Measurements from ENCODE around the gene SNED1.
A peak's percentile ranks its signal among the peaks of the same experiment; 100 is the strongest.

SNED1 gene

DNA sequence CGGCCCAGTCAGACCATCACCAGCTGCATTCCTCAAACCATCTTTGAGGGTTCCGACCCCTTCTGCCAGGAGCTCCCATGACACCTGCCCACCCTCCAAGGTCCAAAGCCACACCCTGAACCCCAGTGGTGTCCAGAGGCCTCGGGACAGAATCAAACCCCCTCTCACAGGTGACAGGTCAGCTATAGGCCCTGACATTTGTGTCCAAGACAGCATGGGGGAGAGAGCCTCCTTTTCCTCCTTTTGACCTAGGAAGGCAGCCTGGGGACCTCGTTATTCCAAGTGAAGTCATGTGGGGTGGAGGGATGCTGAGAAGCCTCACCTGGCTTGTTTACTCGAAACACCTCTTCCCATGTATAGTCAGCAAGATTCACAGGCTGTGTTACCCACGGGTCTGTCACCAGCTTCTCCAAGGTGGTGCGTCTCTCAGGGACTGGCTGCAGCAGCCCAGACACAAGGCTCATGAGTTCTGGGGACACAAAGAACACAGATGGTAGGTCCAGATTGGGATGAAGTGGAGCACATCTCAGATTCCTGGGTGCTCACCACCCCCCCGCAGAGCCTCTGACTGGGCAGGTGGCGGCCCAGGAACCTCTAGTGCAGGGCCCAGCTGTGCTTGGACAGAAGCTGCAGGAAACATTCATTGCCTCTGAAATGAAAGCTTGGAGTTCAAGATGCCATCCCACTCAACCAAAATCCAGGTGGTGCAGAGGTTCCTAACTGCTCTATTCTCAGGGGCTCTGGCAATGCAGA, 108.8 kb downstream of the SNED1 start:
- Mint-ChIP-seq H3K27me3 (no peaks in the 10 kb centered on the region), H3K27ac (peak overlapping the region in 1 of 2 donors; percentile 80), H3K9me3 (no peaks in the 10 kb centered on the region), H3K4me1 (peaks cover 79% of the 10 kb centered on the region), H3K4me3 (no peak overlapping the region)
- no peak for DNase-seq
- no peak for ATAC-seq

DNA sequence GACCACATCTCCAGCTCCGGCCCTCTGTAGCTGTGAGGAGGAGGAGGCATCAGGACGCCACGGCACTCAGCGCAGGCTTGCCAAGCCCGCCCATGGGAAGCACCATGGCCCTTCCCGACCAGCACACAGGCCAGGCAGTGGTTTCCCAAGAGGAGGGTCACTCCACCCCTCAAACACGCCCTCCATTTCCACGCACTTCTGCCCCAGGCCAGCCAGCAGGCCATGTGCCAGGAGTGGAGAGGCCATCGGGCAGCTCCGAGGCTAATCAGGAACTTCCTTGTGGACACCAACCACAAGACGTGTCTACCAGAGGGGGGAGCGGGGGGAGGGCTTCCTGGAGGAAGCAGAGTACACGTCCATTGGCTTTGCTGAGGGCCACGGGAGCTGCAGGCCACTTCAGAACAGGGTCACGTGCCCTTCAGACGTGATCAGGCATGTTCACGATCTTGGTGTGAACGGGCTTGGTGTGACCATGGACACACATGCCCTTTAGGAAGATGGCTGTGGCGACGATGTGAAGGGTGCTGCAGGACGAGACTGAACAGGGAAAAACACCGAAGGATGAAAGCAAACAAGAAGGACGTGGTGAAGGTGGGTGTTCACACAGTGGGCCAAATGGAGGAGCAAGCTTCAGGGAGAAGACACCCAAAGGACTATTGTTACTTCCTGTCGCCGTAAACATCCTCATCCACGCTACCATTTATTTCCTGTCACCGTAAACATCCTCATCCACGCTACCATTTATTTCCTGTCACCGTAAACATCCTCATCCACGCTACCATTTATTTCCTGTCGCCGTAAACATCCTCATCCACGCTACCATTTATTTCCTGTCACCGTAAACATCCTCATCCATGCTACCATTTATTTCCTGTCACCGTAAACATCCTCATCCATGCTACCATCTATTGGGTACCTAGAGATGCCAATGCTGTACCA, 110.1 kb downstream of the SNED1 start:
- Mint-ChIP-seq H3K4me3 (peak overlapping the region; percentile 88 to 93), H3K4me1 (peaks cover 83% of the 10 kb centered on the region), H3K27ac (peak overlapping the region; percentile 95 to 96), H3K9me3 (no peaks in the 10 kb centered on the region), H3K27me3 (no peaks in the 10 kb centered on the region)
- ATAC-seq (no peak), DNase-seq (peak in 1 of 2 donors; percentile 37)

DNA sequence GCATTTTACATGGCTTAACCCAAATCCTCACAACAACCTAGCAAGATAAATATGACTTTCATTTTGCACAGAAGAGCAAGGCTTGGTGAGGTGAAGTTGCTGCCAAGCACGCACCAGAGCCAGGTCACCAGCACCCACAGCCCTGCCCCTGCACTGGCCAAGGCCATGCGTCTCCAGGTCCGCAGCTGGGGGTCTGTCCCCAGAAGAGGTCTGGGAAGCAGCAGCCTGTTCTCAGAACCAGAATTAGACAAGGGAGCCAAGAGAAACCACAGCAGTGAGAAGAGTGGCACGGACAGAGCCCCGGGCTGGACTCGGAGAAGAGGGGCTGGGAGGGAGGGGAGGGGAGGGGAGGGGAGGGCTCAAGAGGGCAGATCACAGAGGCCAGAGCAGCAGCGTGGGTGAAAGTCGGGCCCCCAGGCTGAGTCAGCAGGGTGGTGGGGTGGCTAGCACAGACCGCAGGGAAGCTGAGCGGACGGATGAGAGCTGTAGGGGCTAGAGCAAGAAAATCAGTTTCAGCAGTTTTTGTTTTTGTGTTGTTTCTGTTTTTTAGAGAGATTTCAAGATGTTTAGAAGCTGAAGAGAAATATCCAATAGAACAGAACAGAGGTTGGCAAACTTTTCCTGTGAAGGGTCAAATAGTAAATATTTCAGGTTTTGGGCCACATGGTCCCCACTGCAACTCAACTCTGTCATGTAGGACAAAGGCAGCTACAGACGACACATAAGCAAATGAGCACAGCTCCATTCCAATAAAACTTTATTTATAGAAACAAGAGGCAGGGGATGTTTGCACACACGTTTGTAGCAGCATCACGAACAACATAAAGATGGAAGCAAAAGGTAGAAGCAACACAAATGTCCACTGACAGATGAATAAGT, 111.0 kb downstream of the SNED1 start:
- peak overlapping the region; percentile 88 to 93 for H3K4me3 Mint-ChIP-seq
- peaks cover 76% of the 10 kb centered on the region for H3K4me1 Mint-ChIP-seq
- no peaks in the 10 kb centered on the region for H3K9me3 Mint-ChIP-seq
- peak overlapping the region; percentile 95 to 96 for H3K27ac Mint-ChIP-seq
- peak; percentile 17 to 60 for DNase-seq
- ATAC-seq, result peak; percentile 44
- H3K27me3 Mint-ChIP-seq, result no peaks in the 10 kb centered on the region

DNA sequence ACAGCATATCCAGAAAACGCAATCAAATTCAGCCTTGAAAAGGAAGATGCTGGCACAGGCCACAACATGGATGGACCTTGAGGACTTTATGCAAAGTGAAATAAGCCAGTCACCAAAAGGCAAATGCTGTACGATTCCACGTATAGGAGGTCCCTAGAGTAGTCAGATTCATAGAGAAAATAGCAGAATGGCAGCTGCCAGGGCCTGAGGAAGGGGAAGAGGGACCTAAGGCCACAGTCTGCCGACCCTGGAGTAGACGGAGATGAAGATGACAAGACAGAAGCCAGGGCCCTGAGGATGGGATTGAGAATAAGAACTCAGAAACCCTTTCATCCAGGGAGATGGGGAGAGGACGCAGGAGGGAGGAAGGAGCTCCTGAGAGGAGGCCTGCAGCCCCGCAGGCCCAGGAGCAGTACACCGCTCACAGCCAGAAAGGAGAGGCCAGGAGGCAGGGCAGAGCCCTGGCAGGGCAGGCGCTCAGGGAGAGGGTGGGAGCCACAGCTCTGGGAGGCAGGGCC, 111.7 kb downstream of the SNED1 start:
- peak in 1 of 2 donors; percentile 12 for DNase-seq
- no peaks in the 10 kb centered on the region for H3K9me3 Mint-ChIP-seq
- ATAC-seq, result peak; percentile 3
- H3K27me3 Mint-ChIP-seq, result no peaks in the 10 kb centered on the region
- H3K4me3 Mint-ChIP-seq, result peak overlapping the region; percentile 88 to 93
- peaks cover 72% of the 10 kb centered on the region for H3K4me1 Mint-ChIP-seq
- H3K27ac Mint-ChIP-seq, result peak overlapping the region; percentile 60 to 95

DNA sequence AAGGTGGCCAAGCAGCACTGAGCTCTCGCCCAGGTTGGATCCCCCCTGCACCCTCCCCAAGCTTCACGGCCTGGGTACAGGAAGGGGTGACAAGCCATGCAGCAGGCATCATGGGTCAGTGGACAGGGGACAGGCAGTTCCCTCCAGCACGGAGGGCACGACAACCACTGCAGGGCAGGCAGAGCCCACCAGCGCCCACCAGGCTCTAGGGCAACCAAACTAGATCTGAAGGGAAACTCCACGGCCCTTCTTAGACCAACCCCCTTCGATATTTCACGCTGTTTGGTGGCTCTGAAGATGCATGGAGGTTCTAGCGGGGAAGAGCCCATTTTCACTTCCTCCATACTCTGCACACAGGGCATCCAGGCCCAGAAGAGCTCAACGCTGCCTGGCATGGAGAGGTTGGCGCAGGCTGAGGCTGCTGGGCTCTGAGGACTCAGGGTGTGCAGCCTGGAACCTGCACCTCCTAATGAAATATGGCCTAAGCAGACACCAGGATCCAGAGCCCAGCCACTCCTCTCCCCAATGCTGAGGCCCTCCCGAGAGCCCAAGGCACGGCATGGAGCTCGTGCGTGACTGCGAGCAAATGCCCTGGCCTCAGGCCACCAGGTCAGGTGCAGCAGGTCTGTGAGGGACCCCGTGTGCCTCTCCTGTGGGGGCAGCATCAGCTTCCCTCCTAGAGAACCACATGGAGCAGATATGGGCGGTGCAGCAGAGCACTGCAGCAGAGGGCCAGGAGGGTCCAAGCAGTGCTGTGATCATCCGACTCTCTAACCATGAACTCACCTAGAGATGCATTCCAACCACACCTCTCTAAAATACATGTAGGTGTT, 112.4 kb downstream of the SNED1 start:
- Mint-ChIP-seq H3K4me1 (peaks cover 66% of the 10 kb centered on the region), H3K9me3 (no peaks in the 10 kb centered on the region), H3K27me3 (no peaks in the 10 kb centered on the region), H3K4me3 (peak overlapping the region; percentile 88 to 93), H3K27ac (peak overlapping the region; percentile 60 to 95)
- ATAC-seq (peak; percentile 50), DNase-seq (peak in 1 of 2 donors; percentile 36)

DNA sequence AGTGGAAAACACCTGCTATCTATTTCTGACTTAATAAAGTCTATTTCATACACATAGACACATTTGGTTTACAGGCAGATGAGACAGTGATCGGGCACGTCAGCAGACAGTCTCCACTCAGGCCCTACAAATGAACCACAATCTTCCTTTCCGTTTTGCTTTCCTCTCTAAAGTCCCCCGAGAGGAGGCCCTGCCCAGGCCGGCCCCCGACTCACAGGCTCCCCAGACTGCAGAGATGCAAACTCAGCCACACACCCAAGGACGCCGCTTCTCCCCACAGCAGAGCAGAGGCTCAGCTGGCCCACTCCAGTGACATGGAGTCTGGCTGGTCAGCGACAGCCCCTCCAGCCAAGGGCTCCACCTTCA, 113.0 kb downstream of the SNED1 start:
- H3K27me3 Mint-ChIP-seq, result no peaks in the 10 kb centered on the region
- H3K27ac Mint-ChIP-seq, result peak overlapping the region; percentile 95 to 97
- H3K4me1 Mint-ChIP-seq, result peaks cover 65% of the 10 kb centered on the region
- no peaks in the 10 kb centered on the region for H3K9me3 Mint-ChIP-seq
- peak overlapping the region; percentile 88 to 93 for H3K4me3 Mint-ChIP-seq
- ATAC-seq (peak; percentile 54), DNase-seq (peak in 1 of 2 donors; percentile 52)

DNA sequence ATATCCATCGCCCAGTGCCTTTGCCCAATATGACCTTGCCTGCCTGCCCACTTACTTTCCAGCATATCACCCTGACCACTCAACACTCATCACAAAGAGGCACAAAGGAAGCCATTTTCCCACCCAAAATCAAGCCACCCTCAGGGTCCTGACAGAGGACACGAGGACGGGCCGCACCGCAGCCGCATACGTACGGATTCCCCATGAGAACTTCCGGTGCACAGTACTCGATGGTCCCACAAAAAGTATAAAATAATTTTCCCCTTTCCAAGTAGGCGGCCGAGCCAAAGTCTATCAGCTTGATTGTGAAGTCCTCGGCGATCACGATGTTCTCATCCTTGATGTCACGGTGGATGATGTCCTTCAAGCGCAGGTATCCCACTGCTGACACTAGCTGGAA, 113.6 kb downstream of the SNED1 start:
- H3K4me3 Mint-ChIP-seq, result peak overlapping the region; percentile 88 to 93
- no peak for DNase-seq
- no peaks in the 10 kb centered on the region for H3K9me3 Mint-ChIP-seq
- peak overlapping the region; percentile 95 to 97 for H3K27ac Mint-ChIP-seq
- H3K27me3 Mint-ChIP-seq, result no peaks in the 10 kb centered on the region
- ATAC-seq, result no peak
- H3K4me1 Mint-ChIP-seq, result peaks cover 66% of the 10 kb centered on the region

DNA sequence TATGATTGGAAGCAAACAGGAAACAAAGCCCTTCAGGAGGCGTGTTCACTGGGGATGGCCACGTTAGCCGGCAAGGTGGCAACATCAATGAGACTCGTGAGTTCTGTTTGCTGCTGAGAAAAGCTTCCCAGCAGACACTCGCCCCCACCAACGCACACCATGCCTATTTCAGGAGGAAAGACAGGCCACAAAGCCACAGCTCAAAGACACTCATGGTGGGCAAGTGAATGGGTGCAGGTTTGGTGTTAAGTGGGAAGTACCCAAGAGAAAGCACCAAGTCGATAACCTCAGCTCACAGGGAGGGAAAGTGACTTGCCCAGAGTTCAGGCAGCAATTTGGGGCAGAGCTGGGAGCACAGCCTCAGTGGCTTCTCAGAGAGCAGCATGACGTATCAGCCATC, 114.2 kb downstream of the SNED1 start:
- no peaks in the 10 kb centered on the region for H3K9me3 Mint-ChIP-seq
- DNase-seq (peak; percentile 43 to 88), ATAC-seq (peak; percentile 82)
- H3K27me3 Mint-ChIP-seq, result no peaks in the 10 kb centered on the region
- H3K27ac Mint-ChIP-seq, result peak overlapping the region; percentile 95 to 97
- peak overlapping the region; percentile 88 to 93 for H3K4me3 Mint-ChIP-seq
- peaks cover 60% of the 10 kb centered on the region for H3K4me1 Mint-ChIP-seq

DNA sequence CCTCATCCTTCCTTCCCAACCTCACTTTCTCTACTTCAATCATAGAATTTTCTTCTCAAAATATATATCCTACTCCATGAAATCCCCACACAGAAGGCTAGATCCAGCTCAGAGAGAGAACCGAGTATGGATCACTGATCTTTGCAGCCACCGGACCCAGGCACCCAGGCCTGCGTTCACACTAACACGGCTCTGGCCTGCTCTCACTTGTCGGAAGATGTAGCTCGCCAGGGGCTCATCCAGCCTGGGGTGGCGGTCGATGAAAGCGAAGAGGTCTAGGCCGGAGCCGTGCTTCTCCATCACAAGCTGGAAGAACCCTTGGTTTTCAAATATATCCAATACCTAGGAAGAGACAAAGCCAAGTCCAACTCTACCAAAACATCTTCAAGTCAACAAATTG, 116.4 kb downstream of the SNED1 start:
- H3K9me3 Mint-ChIP-seq, result no peaks in the 10 kb centered on the region
- no peak overlapping the region for H3K27ac Mint-ChIP-seq
- DNase-seq (no peak), ATAC-seq (no peak)
- H3K4me1 Mint-ChIP-seq, result peaks cover 38% of the 10 kb centered on the region
- no peak overlapping the region for H3K4me3 Mint-ChIP-seq
- H3K27me3 Mint-ChIP-seq, result no peaks in the 10 kb centered on the region

DNA sequence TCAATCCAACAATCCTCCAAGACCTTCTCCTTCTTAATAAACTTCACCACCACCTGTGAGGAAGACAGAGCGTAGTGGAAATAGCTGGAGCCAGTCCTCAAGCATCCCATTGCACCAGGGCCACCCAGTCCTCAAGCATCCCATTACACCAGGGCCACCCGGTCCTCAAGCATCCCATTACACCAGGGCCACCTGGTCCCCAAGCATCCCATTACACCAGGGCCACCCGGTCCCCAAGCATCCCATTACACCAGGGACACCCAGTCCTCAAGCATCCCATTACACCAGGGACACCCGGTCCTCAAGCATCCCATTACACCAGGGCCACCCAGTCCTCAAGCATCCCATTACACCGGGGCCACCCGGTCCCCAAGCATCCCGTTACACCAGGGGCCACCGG, 116.9 kb downstream of the SNED1 start:
- H3K27ac Mint-ChIP-seq, result no peak overlapping the region
- peaks cover 3% of the 10 kb centered on the region in 2 donors for H3K9me3 Mint-ChIP-seq
- H3K27me3 Mint-ChIP-seq, result no peaks in the 10 kb centered on the region
- no peak for DNase-seq
- H3K4me1 Mint-ChIP-seq, result peaks cover 35% of the 10 kb centered on the region
- H3K4me3 Mint-ChIP-seq, result no peak overlapping the region
- ATAC-seq, result no peak

DNA sequence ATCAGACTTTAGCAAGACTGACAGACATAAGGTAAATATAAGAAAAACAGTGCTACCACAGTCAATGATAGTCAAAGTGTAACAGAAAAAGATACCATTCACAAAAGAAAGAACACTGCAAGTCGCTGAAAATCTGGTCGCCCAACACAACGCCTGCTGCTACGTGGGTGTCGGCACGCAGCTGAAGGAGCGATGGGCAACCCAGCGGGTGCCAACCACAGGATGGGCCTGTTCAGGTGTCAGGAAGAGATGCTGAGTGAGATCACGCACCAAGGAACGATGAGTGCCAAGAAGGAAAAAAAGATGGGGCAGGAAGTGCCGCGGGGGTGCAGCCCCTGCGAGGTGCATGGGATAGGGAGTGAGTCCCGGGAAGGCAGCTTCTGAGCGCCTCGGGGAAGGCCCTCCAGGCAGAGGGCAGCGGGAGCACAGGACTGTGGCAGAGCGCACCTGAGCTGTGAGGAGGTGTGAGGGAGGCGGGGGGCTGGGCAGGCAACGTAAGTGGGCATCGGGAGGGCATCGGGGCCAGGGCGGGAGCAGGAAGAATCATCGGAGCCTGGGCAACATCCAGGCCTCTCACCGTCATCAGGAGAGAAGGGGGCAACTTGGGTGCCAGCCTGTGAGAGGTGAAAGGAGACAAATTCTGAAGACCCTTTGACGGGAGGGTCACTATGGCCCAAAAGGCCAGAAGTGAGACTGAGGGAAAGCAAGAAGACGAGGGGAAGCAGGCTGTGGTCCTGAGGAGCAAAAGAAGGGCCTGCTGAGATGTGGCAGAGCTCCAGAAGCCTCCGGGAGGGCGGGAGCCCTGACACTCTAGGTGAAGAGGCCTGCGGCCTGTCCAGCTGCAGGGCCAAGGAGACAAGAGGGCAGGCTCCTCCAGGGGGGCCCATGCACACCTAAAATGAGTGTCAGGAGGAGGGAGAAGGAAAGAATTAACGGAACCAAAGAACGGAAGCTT, 118.5 kb downstream of the SNED1 start:
- no peaks in the 10 kb centered on the region for H3K27me3 Mint-ChIP-seq
- DNase-seq (no peak), ATAC-seq (no peak)
- H3K4me1 Mint-ChIP-seq, result peaks cover 22% of the 10 kb centered on the region
- no peak overlapping the region for H3K4me3 Mint-ChIP-seq
- peaks cover 5 to 10% of the 10 kb centered on the region in 2 donors for H3K9me3 Mint-ChIP-seq
- no peak overlapping the region for H3K27ac Mint-ChIP-seq

DNA sequence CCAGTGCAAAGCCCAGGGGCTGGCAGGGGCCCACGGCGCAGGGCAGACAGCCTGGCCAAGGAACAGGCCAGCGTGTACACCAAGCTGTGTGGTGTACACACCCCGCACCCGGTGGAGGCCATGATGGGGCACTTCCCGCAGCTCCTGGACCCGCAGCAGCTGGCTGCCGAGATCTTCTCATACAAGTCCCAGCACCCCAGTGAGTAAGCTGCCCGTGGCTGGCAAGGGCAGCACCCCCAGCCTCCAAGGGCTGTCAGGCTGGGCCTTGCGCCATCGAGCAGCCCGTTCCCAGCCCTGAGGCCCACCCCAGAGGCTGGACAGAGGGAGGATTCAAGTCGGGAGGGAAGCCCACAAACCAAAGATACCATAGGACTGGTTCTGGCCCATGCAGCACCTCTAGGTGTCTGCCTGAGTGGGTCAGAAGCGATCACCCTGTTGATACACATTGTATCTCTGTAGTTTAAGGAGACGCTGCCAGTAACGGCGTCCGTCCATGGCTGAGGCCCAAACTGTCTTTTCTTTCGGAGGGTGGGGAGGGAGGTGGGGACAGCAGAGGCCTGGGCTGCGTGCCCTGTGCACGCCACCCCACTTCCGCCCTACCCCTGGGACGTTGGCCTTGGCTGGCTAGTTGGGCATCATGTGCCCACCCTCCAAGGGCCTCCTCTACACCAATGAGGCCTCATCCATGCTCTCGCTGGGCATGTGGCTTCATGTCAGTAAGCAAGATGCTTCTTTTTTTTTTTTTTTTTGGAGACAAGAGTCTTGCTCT, 120.5 kb downstream of the SNED1 start:
- Mint-ChIP-seq H3K4me1 (peaks cover 13% of the 10 kb centered on the region), H3K9me3 (peaks cover 5 to 10% of the 10 kb centered on the region in 2 donors), H3K27me3 (no peaks in the 10 kb centered on the region), H3K27ac (no peak overlapping the region), H3K4me3 (no peak overlapping the region)
- DNase-seq (no peak), ATAC-seq (no peak)

DNA sequence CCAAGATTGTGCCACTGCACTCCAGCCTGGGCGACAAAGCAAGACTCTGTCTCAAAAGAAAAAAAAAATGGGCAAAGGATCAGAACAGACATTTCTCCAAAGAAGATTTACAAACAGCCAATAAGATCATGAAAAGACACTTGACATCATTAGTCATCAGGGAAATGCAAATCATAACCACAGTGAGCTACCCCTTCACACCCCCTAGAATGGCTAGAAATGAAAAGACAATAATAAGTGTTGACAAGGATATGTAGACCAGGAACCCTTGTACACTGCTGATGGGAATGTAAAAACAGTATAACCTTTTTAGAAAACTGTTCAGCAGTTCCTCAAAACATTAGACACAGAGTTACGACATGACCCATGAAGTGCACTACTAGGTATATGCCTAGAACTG, 122.0 kb downstream of the SNED1 start:
- no peak for DNase-seq
- Mint-ChIP-seq H3K9me3 (peaks cover 5 to 10% of the 10 kb centered on the region in 2 donors), H3K27ac (no peak overlapping the region), H3K4me1 (peaks cover 19% of the 10 kb centered on the region), H3K27me3 (no peaks in the 10 kb centered on the region), H3K4me3 (no peak overlapping the region)
- ATAC-seq, result peak; percentile 77
